ENCODE data around the gene CAPRIN2.

Gene CAPRIN2

GRCh38 chr12:30698346-30698745, 56.4 kb downstream of the CAPRIN2 start:
- DNase-seq (ENCODE audit: low spot score), result no peak

- no peak for DNase-seq (ENCODE audit: low spot score)
Measured at GRCh38 chr12:30696943-30697342, 57.8 kb downstream of the CAPRIN2 start.

- no peak for DNase-seq (ENCODE audit: low spot score)
Measured at GRCh38 chr12:30696486-30696885, 58.3 kb downstream of the CAPRIN2 start.

- no peak for DNase-seq (ENCODE audit: low spot score)
Measured at GRCh38 chr12:30696103-30696408, 58.7 kb downstream of the CAPRIN2 start.

DNA sequence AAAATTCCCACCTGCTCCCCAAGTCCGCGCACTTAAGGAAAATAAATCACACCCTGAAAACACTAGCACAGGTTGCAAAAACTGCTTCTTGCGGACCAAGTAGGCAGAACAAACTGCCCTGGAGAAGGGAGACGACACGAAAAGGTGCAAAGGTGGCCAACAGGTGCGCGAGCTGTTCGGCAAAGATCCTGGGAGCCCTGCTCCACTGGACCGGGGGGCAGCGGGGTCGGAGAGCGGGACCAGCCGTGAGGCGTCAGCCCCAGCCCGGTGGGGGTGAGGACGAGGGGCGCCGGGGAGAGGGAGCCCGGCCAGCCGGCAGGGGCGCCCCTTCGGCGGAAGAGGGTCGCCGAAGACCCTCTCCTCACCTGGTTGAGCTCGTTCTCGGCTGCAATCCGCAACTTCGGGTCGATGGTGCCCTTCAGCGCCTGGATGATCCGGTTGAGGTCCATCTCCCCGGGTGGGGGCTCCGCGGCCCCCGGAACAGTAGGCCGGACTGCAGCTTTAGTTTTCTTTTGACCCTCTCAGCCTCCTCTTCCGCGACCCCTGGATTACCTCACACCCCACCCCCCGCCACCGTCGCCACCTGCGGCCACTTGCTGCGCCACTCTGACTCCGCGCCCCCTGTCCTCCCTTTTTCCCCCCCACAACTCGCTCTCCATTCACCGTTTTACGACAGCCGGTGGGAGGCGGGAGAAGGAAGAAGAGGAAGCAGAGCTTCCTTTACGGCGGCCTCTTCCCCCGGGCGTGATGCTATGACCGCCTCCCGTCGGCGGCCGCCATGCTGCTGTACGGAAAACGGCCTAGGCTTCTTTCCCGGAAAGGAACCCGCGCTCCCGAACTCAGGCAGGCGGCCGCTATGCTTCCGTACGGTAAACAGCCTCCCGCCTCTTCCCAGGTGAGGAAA, 59.3 kb downstream of the CAPRIN2 start, which contains the start of gene IPO8:
TSS of gene IPO8 (minus strand) at position 671 of the 904 bp plus-strand sequence. CDS start at position 449, 222 bp downstream.
- peak; percentile 94 for DNase-seq (ENCODE audit: low spot score)

DNA sequence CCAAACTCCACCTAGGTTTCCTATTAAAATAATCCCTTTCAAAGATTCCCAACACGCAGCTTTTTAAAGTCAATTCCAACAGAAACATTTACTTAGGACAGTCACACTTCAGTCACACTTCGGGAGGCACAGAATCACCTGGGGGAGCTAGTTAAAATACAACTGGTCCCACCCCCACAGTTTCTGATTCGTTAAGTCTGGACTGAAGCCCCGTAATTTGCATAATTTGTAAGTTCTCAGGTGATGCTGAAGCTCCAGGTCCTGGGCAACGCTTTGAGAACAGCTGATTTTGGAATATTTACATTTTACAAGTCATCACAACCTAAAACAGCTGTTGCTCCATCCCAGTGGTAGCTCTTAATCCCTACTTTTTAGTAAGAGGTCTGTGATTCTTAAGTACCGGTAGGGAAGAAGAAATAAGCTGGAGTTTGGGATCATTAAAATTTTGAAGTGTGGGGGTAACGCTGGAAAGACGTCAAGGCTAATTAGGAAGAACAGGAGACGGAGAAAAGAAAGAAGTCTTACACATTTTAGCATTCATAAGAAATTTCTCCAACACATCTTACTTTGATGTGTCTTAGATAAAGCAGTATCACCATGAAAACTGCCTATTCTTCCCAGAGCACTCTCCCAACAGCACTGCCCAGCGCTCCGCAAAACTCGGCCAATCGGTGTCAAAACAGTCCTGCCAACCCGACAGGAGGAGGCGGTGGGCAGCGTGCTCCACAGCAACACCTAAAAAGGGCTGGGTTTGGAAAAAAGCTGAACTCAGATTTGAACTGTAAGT, 60.1 kb downstream of the CAPRIN2 start:
- peak; percentile 78 for DNase-seq (ENCODE audit: low spot score)

DNA sequence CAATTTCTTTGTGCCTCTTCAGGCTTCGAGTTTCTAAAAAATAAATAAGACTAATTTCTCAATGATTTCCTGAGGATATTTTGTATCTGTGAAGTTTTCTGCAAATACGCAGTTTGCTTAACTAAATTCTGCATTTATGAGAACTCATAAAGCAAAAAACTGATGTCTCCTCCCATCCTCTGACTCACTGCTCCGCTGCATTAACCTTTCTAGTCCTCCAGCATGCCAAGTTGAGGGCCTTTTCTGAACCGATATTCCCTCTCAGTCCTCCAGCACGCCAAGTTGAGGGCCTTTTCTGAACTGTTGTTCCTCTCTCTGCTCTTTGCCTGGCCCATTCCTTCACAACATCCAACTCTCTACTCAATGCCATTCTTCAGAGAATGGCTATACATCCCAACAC, 62.3 kb downstream of the CAPRIN2 start:
- no peak for DNase-seq (ENCODE audit: low spot score)

GRCh38 chr12:30691122-30691879, 63.5 kb downstream of the CAPRIN2 start:
- no peak for DNase-seq (ENCODE audit: low spot score)

DNA sequence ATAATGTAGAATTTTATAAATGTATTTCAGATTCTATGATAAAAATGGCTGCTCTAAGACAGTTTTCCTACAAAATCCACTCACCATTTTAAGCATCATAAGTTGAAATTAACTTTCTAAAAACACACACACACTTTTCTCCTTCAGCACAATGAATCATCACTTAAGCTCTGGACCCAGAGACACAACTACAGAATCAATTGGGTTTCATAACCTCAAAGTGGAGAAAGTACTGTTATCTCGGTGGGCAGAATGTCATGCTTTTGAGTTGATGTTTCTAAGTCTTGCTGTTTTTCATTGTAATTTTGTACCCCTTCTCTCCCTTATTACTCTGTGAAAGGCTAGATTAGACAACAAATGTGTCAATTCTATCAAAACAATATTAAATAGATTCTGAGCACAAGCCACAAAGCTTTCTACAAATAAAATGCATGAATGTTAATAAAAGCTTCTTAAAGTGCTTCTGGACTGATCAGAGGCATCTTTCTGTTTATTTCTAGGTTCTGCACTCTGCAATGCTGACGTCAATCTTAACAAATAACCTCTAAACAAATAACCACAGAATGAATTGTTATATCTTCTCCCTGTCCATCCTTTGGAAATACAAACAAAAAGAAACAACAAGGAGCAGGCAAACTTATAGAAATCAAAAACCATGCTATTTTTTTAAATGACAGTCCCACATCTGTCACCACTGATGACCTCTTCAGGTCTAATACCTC, 67.3 kb downstream of the CAPRIN2 start:
- DNase-seq (ENCODE audit: low spot score), result no peak

- no peak for DNase-seq (ENCODE audit: low spot score)
Measured at GRCh38 chr12:30679241-30679640, 75.5 kb downstream of the CAPRIN2 start.

DNA sequence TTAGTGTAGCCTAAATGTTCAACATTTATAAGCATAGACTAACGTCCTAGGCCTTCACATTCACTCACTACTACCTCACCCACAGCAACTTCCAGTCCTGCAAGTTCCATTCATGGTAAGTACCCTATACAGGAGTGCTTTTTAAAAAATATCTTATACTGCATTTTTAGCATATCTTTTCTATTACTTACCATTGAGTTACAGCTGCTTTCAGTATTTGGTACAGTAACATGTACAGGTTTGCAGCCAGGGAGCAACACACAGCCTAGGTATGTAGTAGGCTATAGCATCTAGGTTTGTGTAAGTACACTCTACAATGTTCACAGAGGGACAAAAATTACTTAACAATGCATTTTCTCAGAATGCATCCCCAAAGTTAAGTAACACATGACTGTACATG, 76.5 kb downstream of the CAPRIN2 start:
- no peak for DNase-seq (ENCODE audit: low spot score)

GRCh38 chr12:30661210-30661609, 93.5 kb downstream of the CAPRIN2 start:
- DNase-seq (ENCODE audit: low spot score), result no peak

All from cerebellar cortex (tissue), 1 donor.